NB4 (cell line): ENCODE measurements around the gene RARA.

ENCODE experiments used
- DNase-seq: peaks from one replicate; pipeline ENCODE4 v3.0.0; 2010; ENCODE audit warnings: low read depth
- H3K4me3 ChIP-seq: one replicate; pipeline ENCODE4 v1.5.1; 2011; ENCODE audit warnings: mild to moderate bottlenecking, low read depth, low read length, moderate library complexity
- MYC ChIP-seq: IDR thresholded peaks from 2 replicates; pipeline ENCODE4 v1.6.1; 2011; ENCODE audit warnings: low read depth, low read length
- POLR2A ChIP-seq: IDR thresholded peaks from 2 replicates; pipeline ENCODE4 v1.6.1; 2011; ENCODE audit warnings: mild to moderate bottlenecking; ENCODE audit not compliant: insufficient read length; ENCODE audit errors: extremely low read depth
- TF ChIP-seq, protein P1 (sequence below): IDR thresholded peaks from one replicate; pipeline ENCODE4 v1.5.1; 2012; ENCODE audit warnings: low read depth, low read length
- TF ChIP-seq, protein P2 (sequence below): IDR thresholded peaks from 2 replicates; pipeline ENCODE4 v1.6.1; 2011; ENCODE audit warnings: low read depth, low read length

Gene RARA

DNA sequence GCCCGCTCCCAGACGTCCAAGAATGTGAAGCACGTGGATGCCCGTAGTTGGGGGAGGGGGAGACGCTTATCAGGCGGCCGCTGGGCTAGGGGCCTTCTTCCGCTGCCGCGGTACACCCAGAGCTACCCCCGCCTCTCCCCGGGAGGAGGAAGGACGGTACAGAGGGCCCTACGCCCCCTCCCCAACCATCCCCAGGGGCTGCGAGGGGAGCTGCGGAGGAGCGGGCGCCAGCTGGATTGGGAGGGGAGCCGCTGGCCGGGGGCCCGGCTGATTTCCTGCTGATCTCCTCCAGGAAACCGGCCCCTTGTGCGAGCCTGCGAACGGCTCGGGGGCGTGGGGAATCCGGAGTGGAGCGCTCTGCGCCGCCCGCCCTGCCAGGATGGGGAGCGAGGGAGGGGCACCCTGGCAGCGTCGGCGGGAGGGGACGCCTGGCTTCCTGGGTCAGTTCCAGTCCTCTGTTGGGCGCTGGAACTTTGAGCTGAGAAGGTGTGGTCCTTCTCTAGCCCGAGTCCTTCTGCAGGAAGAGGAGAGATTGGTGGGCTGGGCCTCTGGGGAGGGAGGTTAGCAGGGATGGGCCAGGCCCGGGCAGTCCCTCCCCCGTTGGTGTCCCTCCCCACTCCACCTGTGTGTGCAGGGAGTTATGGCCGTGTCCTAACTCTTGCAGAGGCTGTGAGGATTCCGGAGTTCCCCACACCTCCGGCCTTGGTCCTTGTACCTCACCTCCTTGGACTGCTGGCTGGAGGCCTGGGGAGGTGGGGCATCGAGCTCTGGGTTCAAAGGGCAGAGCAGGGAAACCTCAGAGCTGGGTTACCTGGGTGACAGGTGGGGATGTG, 36.4 kb downstream of the RARA start:
- no peak overlapping the region for H3K4me3 ChIP-seq
- DNase-seq = peak; percentile 76
- TF ChIP-seq MYC (peak; percentile 63; the same call in 1 of the 2 replicates), POLR2A (no peak)
- TF ChIP-seq, protein P1, sequence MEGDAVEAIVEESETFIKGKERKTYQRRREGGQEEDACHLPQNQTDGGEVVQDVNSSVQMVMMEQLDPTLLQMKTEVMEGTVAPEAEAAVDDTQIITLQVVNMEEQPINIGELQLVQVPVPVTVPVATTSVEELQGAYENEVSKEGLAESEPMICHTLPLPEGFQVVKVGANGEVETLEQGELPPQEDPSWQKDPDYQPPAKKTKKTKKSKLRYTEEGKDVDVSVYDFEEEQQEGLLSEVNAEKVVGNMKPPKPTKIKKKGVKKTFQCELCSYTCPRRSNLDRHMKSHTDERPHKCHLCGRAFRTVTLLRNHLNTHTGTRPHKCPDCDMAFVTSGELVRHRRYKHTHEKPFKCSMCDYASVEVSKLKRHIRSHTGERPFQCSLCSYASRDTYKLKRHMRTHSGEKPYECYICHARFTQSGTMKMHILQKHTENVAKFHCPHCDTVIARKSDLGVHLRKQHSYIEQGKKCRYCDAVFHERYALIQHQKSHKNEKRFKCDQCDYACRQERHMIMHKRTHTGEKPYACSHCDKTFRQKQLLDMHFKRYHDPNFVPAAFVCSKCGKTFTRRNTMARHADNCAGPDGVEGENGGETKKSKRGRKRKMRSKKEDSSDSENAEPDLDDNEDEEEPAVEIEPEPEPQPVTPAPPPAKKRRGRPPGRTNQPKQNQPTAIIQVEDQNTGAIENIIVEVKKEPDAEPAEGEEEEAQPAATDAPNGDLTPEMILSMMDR = no peak
- TF ChIP-seq, protein P2, sequence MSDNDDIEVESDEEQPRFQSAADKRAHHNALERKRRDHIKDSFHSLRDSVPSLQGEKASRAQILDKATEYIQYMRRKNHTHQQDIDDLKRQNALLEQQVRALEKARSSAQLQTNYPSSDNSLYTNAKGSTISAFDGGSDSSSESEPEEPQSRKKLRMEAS = peak; percentile 87

DNA sequence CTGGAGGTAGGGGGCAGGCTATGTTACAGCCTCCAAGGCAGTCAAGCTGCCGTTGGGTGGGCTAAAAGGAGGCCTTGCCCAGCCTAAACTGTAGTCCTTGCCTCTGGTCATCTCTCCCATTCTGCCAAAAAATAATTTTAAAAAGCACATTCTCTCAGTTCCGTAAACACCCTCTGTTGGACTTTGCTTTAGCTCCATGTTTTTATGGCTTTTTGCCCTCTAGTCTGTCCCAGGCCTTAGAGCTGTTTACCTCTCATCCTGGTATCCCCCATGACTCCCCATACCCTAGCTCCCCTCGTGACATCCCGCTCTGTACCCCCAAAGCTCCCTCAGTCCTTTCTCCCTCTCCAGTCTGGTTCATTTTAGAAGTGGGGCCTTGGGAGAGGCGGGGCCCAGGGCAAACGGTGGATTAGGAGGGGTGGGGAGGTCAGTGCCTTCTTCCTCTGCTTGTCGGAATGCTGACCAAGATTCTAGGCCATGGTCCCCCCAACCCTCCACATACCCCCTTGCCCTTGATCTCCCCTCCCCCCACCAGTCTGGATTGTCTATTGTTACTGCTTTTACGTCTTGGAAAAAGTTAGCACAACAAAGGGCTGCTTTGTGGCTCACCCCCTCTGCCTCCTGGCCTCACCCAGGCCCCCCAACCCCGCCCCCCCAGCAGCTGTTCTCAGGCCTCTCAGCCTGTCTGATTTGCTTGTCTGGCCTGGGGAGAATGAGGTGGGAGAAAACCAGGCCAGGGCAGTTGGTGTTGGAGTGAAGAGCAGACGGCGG, 37.2 kb downstream of the RARA start:
- DNase-seq = no peak
- H3K4me3 ChIP-seq = no peak overlapping the region
- TF ChIP-seq MYC (no peak), POLR2A (no peak)
- TF ChIP-seq, protein P2 = no peak
- TF ChIP-seq, protein P1 = no peak

DNA sequence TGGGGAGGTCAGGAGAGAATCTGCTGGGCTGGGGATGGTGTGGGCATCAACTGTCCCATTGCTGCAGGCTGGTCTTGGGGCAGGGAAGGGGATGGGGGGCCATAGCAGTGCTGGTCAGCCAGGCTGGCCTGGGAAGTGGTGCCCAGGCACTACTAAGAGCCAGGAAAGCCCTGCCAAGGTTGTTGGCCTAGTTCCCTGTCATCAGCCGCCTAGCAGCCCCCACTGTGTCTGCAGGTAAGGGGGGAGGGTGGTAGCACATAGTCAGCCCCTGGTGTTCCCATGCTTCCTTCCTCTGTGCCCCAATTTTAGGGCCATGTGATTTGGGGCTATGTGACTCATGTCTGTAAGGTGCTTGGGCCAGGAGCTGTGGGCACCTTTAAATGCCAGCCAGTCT, 37.8 kb downstream of the RARA start:
- TF ChIP-seq, protein P2 = no peak
- TF ChIP-seq MYC = no peak
- H3K4me3 ChIP-seq = no peak overlapping the region
- DNase-seq = no peak

DNA sequence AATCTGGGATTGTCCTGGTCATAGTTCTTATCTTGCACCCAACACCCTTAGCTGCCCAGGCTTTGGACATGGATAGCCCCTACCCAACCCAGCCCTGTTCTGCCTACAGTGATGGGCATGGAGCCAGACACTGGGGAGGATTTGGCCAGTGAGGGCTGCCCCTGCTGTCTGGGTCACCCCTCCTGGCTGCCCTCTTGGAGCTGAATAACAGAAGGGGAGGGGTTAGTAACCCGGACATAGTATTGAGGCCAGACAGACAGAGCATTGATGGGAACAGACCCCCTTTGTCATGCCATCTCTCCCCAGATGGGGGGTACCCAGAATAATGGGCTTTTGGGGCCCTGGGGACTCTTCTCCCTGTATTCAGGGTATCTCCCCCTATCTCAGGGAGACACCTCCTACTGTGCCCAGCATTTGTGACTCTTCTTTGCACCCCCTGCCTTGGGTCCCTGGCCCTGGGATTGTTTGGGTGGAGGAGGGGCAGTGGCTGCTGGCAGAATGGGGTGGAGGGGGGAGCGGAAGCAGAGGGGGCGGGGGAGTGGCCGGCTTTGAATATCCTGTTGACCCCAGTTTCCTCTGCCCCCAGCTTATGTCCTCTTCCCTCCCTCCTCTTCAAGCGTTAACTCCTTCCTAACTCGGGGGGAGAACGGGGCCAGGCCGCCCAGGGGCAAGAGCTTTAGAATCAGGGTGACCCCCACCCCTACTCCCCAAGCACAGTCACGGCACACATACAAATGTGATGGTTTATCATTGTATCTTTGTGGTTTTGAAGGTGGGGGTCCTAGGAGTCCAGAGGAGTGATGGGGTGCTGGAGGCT, 38.5 kb downstream of the RARA start:
- DNase-seq = no peak
- TF ChIP-seq, protein P1 = no peak
- TF ChIP-seq MYC (no peak), POLR2A (no peak)
- TF ChIP-seq, protein P2 = no peak
- no peak overlapping the region for H3K4me3 ChIP-seq

DNA sequence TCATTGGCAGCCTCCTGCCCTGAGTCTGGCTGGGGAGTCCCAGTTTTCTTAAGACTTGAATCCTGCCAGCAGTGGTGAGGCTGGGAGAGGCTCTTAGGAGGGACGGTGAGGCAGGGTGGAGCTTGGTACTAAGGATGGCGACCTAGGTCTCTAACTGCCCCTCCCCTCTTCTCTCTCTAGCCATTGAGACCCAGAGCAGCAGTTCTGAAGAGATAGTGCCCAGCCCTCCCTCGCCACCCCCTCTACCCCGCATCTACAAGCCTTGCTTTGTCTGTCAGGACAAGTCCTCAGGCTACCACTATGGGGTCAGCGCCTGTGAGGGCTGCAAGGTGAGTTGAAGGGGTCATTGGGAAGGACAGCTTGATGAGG, 39.1 kb downstream of the RARA start:
- no peak for DNase-seq
- H3K4me3 ChIP-seq = no peak overlapping the region
- TF ChIP-seq, protein P2 = no peak
- TF ChIP-seq MYC = no peak
- no peak for TF ChIP-seq POLR2A
- TF ChIP-seq, protein P1 = no peak
